ENCODE results near the gene SH3BP4. TPM values are rescaled to one million over a fixed set of nuclear protein-coding genes. Genes with fewer than 3 reads are reported as not detected.

The SH3BP4 gene
- total and polyA plus RNA-seq, 2 of the 13 experiments (the other 11 are each of a cell fraction or from before 2014, with no cell fraction given) = 34.6 to 99.1 TPM

GRCh38 chr2:235000426-235001236 is 48.8 kb downstream of the SH3BP4 start (continued):
- TF ChIP-seq TERF1 (CRISPR knock-in tag; IDR thresholded peaks at IDR 0.05) (no peak), CENPT (CRISPR knock-in tag; IDR thresholded peaks at IDR 0.05; ENCODE audit: low read depth) (no peak; the same call in 1 of the 2 replicates), ZBTB7B (CRISPR knock-in tag; IDR thresholded peaks at IDR 0.05) (peak; percentile 94), ZBTB7A (CRISPR knock-in tag; IDR thresholded peaks at IDR 0.05) (peak; percentile 66), JUND (CRISPR knock-in tag; IDR thresholded peaks at IDR 0.05) (peak; percentile 25; the same call in 1 of the 2 replicates), SMAD1 (CRISPR knock-in tag; IDR thresholded peaks at IDR 0.05; ENCODE audit: borderline replicate concordance, low read depth) (no peak), PRDM15 (CRISPR knock-in tag; IDR thresholded peaks at IDR 0.05) (no peak; the same call in 1 of the 2 replicates), POLR2AphosphoS5 (IDR thresholded peaks at IDR 0.05; ENCODE audit: low read depth, low read length) (no peak), ZMAT3 (CRISPR knock-in tag; conservative IDR thresholded peaks at IDR 0.05) (peak; percentile 39; the same call in 1 of the 2 replicates), ZNF790 (CRISPR knock-in tag; IDR thresholded peaks at IDR 0.05; ENCODE audit: borderline replicate concordance) (no peak), ZNF784 (CRISPR knock-in tag; IDR thresholded peaks at IDR 0.05; ENCODE audit: borderline replicate concordance) (no peak), PRDM10 (CRISPR knock-in tag; IDR thresholded peaks at IDR 0.05; ENCODE audit: low read depth) (peak; percentile 76), BCL6 (CRISPR knock-in tag; IDR thresholded peaks at IDR 0.05) (peak; percentile 72), MXD3 (CRISPR knock-in tag; IDR thresholded peaks at IDR 0.05) (0 out of 2 replicates have a peak, but pooled peaks have one; percentile 22), MAFF (IDR thresholded peaks at IDR 0.05; ENCODE audit: low read depth, low read length) (no peak), ZNF451 (CRISPR knock-in tag; IDR thresholded peaks at IDR 0.05) (0 out of 2 replicates have a peak, but pooled peaks have one; percentile 49), ZNF749 (CRISPR knock-in tag; IDR thresholded peaks at IDR 0.05; ENCODE audit: borderline replicate concordance) (peak; percentile 67; the same call in 1 of the 2 replicates), HMG20B (CRISPR knock-in tag; conservative IDR thresholded peaks at IDR 0.05) (peak; percentile 43; the same call in 1 of the 2 replicates), U2AF1 (optimal IDR thresholded peaks at IDR 0.05; ENCODE audit: low read depth, low read length) (peak; percentile 2)

All from HepG2 (cell line).